MCF 10A (cell line): ENCODE measurements around the gene EME1. TPM values are rescaled to one million over a fixed set of nuclear protein-coding genes. Genes with fewer than 3 reads are reported as not detected.

ENCODE experiments used
- BruUV-seq: library from RNA; stranded (reverse); fragments of 400-500 nt; replicated peaks from 2 replicates; lab custom pipeline; 2021; lab: Mats Ljungman, UMichigan
- CTCF ChIA-PET: fragments of 300-600 bp; sonication (Branson Sonifier 250); formaldehyde crosslinking; extraction: SDS; loops from one replicate; lab custom pipeline; 2021; ENCODE audit warnings: antibody characterized with exemption, inconsistent platforms; lab: Yijun Ruan, JAX
- POLR2A ChIA-PET: fragments of 300-600, 350-650 bp; sonication (Branson Sonifier 250); formaldehyde crosslinking; extraction: SDS; loops from one replicate; lab custom pipeline; 2020; ENCODE audit warnings: antibody characterized with exemption, inconsistent platforms; lab: Yijun Ruan, JAX
- DNase-seq: peaks from one replicate; pipeline ENCODE4 v3.0.0-alpha.2; 2018; ENCODE audit not compliant: unreplicated experiment
- H3K27ac Mint-ChIP-seq: one replicate; pipeline ENCODE4 v1.8.0; 2022; ENCODE audit warnings: mild to moderate bottlenecking, low read depth, mixed read lengths; ENCODE audit not compliant: unreplicated experiment
- H3K27me3 Mint-ChIP-seq: one replicate; pipeline ENCODE4 v1.8.0; 2022; ENCODE audit warnings: mixed read lengths; ENCODE audit not compliant: insufficient read depth, unreplicated experiment
- H3K36me3 Mint-ChIP-seq: one replicate; pipeline ENCODE4 v1.8.0; 2022; ENCODE audit warnings: mild to moderate bottlenecking, moderate library complexity, mixed read lengths; ENCODE audit not compliant: insufficient read depth, unreplicated experiment
- H3K4me1 Mint-ChIP-seq: one replicate; pipeline ENCODE4 v1.8.0; 2022; ENCODE audit warnings: mixed read lengths; ENCODE audit not compliant: insufficient read depth, unreplicated experiment
- H3K4me3 Mint-ChIP-seq: one replicate; pipeline ENCODE4 v1.8.0; 2022; ENCODE audit warnings: mild to moderate bottlenecking, moderate library complexity, mixed read lengths; ENCODE audit not compliant: unreplicated experiment
- H3K9me3 Mint-ChIP-seq: one replicate; pipeline ENCODE4 v1.8.0; 2022; ENCODE audit warnings: mixed read lengths; ENCODE audit not compliant: unreplicated experiment
- CTCF ChIP-seq: fragments of 200-600 bp; IDR thresholded peaks from one replicate; pipeline ENCODE4 v1.8.0; 2022; ENCODE audit warnings: antibody characterized with exemption, mild to moderate bottlenecking; ENCODE audit not compliant: unreplicated experiment
- intact Hi-C: fragments of 100-400 bp; cut with micrococcal nuclease; formaldehyde crosslinking; loops from 2 replicates; pipeline ENCODE4 v1.14.1; 2022
- total RNA-seq: library from RNA; stranded (reverse); gene quantifications from 2 replicates; pipeline ENCODE4 v1.2.3, GENCODE V29; 2022

The EME1 gene
- total RNA-seq, 1 experiment from 2014 or later, result 6.0 TPM

DNA sequence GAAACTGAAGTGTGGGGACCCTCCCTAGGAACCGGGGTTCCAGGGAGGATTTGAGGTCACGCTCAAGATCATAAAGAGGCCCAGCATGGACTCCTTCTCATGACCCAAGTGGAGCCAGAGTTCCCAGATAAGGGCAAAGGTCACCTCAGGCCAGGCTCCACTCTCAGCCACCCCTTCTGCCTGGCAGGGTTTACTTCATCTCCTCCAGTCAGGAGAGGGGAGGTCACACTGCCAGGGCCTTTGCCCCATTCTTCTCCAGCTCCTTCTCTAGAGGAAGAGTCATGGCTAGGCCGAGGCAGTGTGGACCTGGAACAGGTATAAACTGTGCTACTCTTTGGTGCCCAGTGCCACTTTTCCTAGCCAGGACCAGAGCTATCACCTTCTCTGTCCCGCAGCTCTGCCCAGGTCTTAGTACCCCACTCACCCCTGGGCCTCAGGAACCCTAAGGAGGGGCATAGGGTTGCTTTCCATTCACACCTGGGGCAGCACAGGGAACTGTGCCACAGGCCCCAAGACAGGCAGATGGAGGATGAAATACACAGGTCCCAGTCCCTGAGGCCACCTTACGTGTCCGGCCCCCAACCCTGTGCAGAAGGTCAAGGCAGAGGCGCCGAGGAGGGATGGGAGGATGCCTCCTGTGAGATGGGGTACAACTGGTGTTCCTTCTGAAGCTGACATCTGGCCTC lies 52.1 kb downstream of the EME1 start:
- peaks cover 20% of the 10 kb centered on the region for H3K4me1 Mint-ChIP-seq
- no peaks in the 10 kb centered on the region for H3K27me3 Mint-ChIP-seq
- peak overlapping the region; percentile 71 for H3K4me3 Mint-ChIP-seq
- peaks cover 6% of the 10 kb centered on the region for H3K36me3 Mint-ChIP-seq
- no peak for TF ChIP-seq CTCF
- DNase-seq, result no peak
- POLR2A ChIA-PET, result interaction anchor here (0.7 to 6.5 kb wide), 4 partner anchors 16 to 212 kb away, joined by 3 to 76 read pairs (median 40); partner anchors contain the start of gene LRRC59
- CTCF ChIA-PET, result interaction anchor here (2.1 to 4.0 kb wide), 2 partner anchors 28 to 63 kb away, joined by 10 to 37 read pairs; partner anchors contain the start of gene LRRC59
- intact Hi-C loops, result no loop called here
- no TSS peak for BruUV-seq
- H3K9me3 Mint-ChIP-seq, result no peaks in the 10 kb centered on the region
- peak overlapping the region; percentile 74 for H3K27ac Mint-ChIP-seq

GRCh38 chr17:50425682-50426471 lies 52.8 kb downstream of the EME1 start, which contains the start of gene ACSF2:
ACSF2 (plus strand) TSS chr17:50426218; CDS start chr17:50426262, 44 bp downstream.
- H3K27me3 Mint-ChIP-seq, result no peaks in the 10 kb centered on the region
- H3K4me3 Mint-ChIP-seq, result peak within 1 kb of the TSS; percentile 71
- POLR2A ChIA-PET, result interaction anchor here (0.6 to 6.5 kb wide), 12 partner anchors 10 to 549 kb away, joined by 3 to 76 read pairs (median 4); partner anchors contain the start of genes EME1, LRRC59, MRPL27 and RSAD1
- BruUV-seq, result no TSS peak
- peaks cover 6% of the 10 kb centered on the region for H3K36me3 Mint-ChIP-seq
- intact Hi-C loops, result no loop called here
- TF ChIP-seq CTCF, result no peak
- H3K9me3 Mint-ChIP-seq, result no peaks in the 10 kb centered on the region
- peaks cover 16% of the 10 kb centered on the region for H3K4me1 Mint-ChIP-seq
- CTCF ChIA-PET, result interaction anchor here (0.8 to 4.0 kb wide), 5 partner anchors 19 to 63 kb away, joined by 3 to 37 read pairs (median 3); partner anchors contain the start of gene LRRC59
- peak within 1 kb of the TSS; percentile 93 for H3K27ac Mint-ChIP-seq
- DNase-seq, result peak; percentile 63

DNA sequence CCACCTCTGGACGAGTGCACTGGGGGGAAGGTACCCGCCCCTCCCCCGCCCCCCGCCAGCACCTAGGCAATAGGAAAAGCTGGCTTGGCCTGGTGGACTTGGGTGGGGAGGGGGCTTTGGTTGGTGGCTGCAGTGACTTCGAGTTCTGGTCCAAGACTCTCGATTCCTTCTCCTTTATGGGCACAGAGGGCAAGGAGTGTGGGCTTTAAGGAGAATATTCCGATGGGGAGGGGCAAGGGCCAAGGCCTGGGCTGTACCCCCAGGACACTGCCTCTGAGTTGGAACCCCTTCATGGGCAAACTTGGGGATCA lies 53.4 kb downstream of the EME1 start:
- no TSS peak for BruUV-seq
- no peak for DNase-seq
- Mint-ChIP-seq H3K9me3 (no peaks in the 10 kb centered on the region), H3K4me3 (peak overlapping the region; percentile 71), H3K27ac (peak overlapping the region; percentile 93), H3K4me1 (peaks cover 20% of the 10 kb centered on the region), H3K36me3 (peaks cover 12% of the 10 kb centered on the region), H3K27me3 (no peaks in the 10 kb centered on the region)
- CTCF ChIA-PET, result interaction anchor here (0.8 to 4.0 kb wide), 5 partner anchors 20 to 64 kb away, joined by 3 to 37 read pairs (median 3); partner anchors contain the start of gene LRRC59
- TF ChIP-seq CTCF, result no peak
- intact Hi-C loops, result no loop called here
- POLR2A ChIA-PET, result interaction anchor here (0.5 to 6.5 kb wide), 17 partner anchors 9 to 549 kb away, joined by 3 to 76 read pairs (median 4); partner anchors contain the start of genes EME1, LRRC59, MRPL27 and RSAD1
